PC-9 (cell line): Measurements from ENCODE around the gene GRIP1. TPM values are rescaled to one million over a fixed set of nuclear protein-coding genes. Genes with fewer than 3 reads are reported as not detected.

Experiments used
- BruUV-seq: library from RNA; stranded (reverse); fragments of 400-500 nt; replicated peaks from 2 replicates; lab custom pipeline; 2021; lab: Mats Ljungman, UMichigan
- CTCF ChIA-PET: fragments of 300-600 bp; sonication (Branson Sonifier 250); formaldehyde crosslinking; loops from one replicate; lab custom pipeline; 2022; ENCODE audit warnings: antibody characterized with exemption; lab: Charles Lee
- POLR2A ChIA-PET: fragments of 300-600 bp; sonication (Branson Sonifier 250); formaldehyde crosslinking; loops from one replicate; lab custom pipeline; 2022; ENCODE audit warnings: antibody characterized with exemption; ENCODE audit not compliant: unreplicated experiment; lab: Charles Lee
- DNase-seq, 2 experiments: peaks; one replicate each; pipeline versions ENCODE4 v3.0.0 to v3.0.0-alpha.2; 2015 to 2022; ENCODE audit warnings: mixed read lengths in 1 of 2
- H2AFZ ChIP-seq: fragments of 200-600 bp; sonication (generic); 2 replicates; pipeline ENCODE4 v1.8.1; 2017; ENCODE audit warnings: antibody characterized with exemption
- H3F3A ChIP-seq: fragments of 200-600 bp; sonication (generic); 2 replicates; pipeline ENCODE4 v1.8.1; 2017; ENCODE audit warnings: antibody characterized with exemption, mild to moderate bottlenecking, low read depth; ENCODE audit not compliant: insufficient read depth
- H3K27ac ChIP-seq: fragments of 200-600 bp; sonication (generic); 2 replicates; pipeline ENCODE4 v1.6.1; 2016; ENCODE audit warnings: mixed run types
- H3K27me3 ChIP-seq: fragments of 200-600 bp; sonication (generic); 2 replicates; pipeline ENCODE4 v1.6.1; 2016; ENCODE audit warnings: low read depth, mixed run types; ENCODE audit not compliant: insufficient read depth
- H3K36me3 ChIP-seq: fragments of 200-600 bp; sonication (generic); 2 replicates; pipeline ENCODE4 v1.6.1; 2016; ENCODE audit warnings: low read depth, mixed run types
- H3K4me1 ChIP-seq: fragments of 200-600 bp; sonication (generic); replicated peaks from 2 replicates; pipeline ENCODE4 v1.6.1; 2016; ENCODE audit warnings: mixed run types; ENCODE audit not compliant: insufficient read depth
- H3K4me2 ChIP-seq: fragments of 200-600 bp; sonication (generic); 2 replicates; pipeline ENCODE4 v1.6.1; 2017; ENCODE audit warnings: mixed run types
- H3K4me3 ChIP-seq: fragments of 200-600 bp; sonication (generic); 2 replicates; pipeline ENCODE4 v1.6.1; 2016; ENCODE audit warnings: mixed run types
- H3K79me2 ChIP-seq: fragments of 200-600 bp; sonication (generic); 2 replicates; pipeline ENCODE4 v1.6.1; 2017; ENCODE audit warnings: low read depth, mixed run types
- H3K9me2 ChIP-seq: fragments of 200-600 bp; sonication (generic); 2 replicates; pipeline ENCODE4 v1.8.1; 2017; ENCODE audit warnings: mild to moderate bottlenecking; ENCODE audit not compliant: insufficient read depth
- H3K9me3 ChIP-seq: fragments of 200-600 bp; sonication (generic); 2 replicates; pipeline ENCODE4 v1.8.1; 2016; ENCODE audit warnings: low read depth; ENCODE audit not compliant: insufficient read depth
- H4K20me1 ChIP-seq: fragments of 200-600 bp; sonication (generic); 2 replicates; pipeline ENCODE4 v1.8.1; 2017; ENCODE audit not compliant: insufficient read depth
- EZH2 ChIP-seq: fragments of 200-600 bp; sonication (generic); IDR thresholded peaks from 2 replicates; pipeline ENCODE4 v1.8.0; 2017; ENCODE audit warnings: antibody characterized with exemption, low read depth
- intact Hi-C: fragments of 100-400 bp; cut with micrococcal nuclease; formaldehyde crosslinking; loops from one replicate; pipeline ENCODE4 v1.10.0; 2022; ENCODE audit not compliant: unreplicated experiment
- total RNA-seq: library from RNA; stranded (reverse); gene quantifications from 2 replicates; pipeline ENCODE4 v1.2.3, GENCODE V29; 2021
- TF ChIP-seq, protein P1 (sequence below): fragments of 200-600 bp; sonication (generic); conservative IDR thresholded peaks from 2 replicates; pipeline ENCODE4 v1.6.1; 2017; ENCODE audit warnings: mixed run types, antibody characterized with exemption, mild to moderate bottlenecking, moderate library complexity

Gene GRIP1
- total RNA-seq, 1 experiment from 2014 or later = 16.0 TPM

DNA sequence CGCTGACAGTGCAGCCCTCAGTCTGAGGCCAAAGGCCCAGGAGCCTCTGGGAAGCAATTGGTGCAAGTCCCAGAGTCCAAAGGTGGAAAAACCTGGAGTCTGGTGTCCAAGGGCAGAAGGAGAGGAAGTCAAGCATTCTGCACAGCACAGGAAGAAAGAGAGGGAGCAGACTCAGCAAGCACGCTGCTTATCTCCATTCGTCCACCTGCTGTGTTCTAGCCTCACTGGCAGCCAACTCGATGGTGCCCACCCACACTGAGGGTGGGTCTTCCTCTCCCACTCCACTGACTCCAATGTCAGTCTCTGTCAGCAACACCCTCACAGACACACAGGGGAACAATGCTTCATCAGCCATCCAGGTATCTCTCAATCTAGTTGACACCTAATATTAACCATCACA lies 337.8 kb downstream of the GRIP1 start:
- no peaks in the 10 kb centered on the region for H3K27me3 ChIP-seq
- TF ChIP-seq, protein P1, sequence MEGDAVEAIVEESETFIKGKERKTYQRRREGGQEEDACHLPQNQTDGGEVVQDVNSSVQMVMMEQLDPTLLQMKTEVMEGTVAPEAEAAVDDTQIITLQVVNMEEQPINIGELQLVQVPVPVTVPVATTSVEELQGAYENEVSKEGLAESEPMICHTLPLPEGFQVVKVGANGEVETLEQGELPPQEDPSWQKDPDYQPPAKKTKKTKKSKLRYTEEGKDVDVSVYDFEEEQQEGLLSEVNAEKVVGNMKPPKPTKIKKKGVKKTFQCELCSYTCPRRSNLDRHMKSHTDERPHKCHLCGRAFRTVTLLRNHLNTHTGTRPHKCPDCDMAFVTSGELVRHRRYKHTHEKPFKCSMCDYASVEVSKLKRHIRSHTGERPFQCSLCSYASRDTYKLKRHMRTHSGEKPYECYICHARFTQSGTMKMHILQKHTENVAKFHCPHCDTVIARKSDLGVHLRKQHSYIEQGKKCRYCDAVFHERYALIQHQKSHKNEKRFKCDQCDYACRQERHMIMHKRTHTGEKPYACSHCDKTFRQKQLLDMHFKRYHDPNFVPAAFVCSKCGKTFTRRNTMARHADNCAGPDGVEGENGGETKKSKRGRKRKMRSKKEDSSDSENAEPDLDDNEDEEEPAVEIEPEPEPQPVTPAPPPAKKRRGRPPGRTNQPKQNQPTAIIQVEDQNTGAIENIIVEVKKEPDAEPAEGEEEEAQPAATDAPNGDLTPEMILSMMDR = no peak
- no peak for TF ChIP-seq EZH2
- no peak for DNase-seq
- H3K27ac ChIP-seq = no peak overlapping the region
- no peaks in the 10 kb centered on the region for H3K9me3 ChIP-seq
- H3K79me2 ChIP-seq = no peaks in the 10 kb centered on the region
- H4K20me1 ChIP-seq = no peaks in the 10 kb centered on the region
- ChIA-PET CTCF (no interaction called here), POLR2A (no interaction called here)
- H3F3A ChIP-seq = no peaks in the 10 kb centered on the region
- BruUV-seq = no TSS peak
- no peak overlapping the region for H2AFZ ChIP-seq
- H3K9me2 ChIP-seq = no peaks in the 10 kb centered on the region
- no peak overlapping the region for H3K4me3 ChIP-seq
- H3K4me2 ChIP-seq = no peak overlapping the region
- intact Hi-C loops = no loop called here
- no peaks in the 10 kb centered on the region for H3K4me1 ChIP-seq
- H3K36me3 ChIP-seq = no peaks in the 10 kb centered on the region

DNA sequence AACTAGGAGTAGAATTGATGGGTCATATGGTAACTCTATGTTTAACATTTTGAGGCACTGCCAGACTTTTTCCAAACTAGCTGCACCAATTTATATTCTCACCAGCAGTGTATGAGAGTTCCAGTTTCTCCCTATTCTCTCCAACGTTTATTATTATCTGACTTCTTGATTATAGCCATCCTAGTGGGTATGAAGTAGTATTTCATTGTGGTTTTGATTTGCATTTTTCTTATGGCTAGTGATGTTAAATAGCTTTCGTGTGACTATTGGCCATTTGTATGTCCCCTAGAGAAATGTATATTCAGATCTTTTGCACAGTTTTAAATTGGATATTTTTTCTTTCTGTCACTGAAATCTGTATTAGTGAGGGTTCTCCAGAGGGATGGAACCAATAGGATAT lies 338.7 kb downstream of the GRIP1 start:
- Histone ChIP-seq H3K27ac (no peak overlapping the region), H3F3A (no peaks in the 10 kb centered on the region), H3K4me3 (no peak overlapping the region), H3K4me1 (no peaks in the 10 kb centered on the region), H3K4me2 (no peak overlapping the region), H3K27me3 (no peaks in the 10 kb centered on the region), H3K36me3 (no peaks in the 10 kb centered on the region), H3K79me2 (no peaks in the 10 kb centered on the region), H3K9me2 (no peaks in the 10 kb centered on the region), H2AFZ (no peak overlapping the region), H3K9me3 (no peaks in the 10 kb centered on the region), H4K20me1 (no peaks in the 10 kb centered on the region)
- BruUV-seq = no TSS peak
- POLR2A ChIA-PET = no interaction called here
- TF ChIP-seq, protein P1 = no peak
- no peak for TF ChIP-seq EZH2
- intact Hi-C loops = no loop called here
- CTCF ChIA-PET = no interaction called here
- DNase-seq = no peak

DNA sequence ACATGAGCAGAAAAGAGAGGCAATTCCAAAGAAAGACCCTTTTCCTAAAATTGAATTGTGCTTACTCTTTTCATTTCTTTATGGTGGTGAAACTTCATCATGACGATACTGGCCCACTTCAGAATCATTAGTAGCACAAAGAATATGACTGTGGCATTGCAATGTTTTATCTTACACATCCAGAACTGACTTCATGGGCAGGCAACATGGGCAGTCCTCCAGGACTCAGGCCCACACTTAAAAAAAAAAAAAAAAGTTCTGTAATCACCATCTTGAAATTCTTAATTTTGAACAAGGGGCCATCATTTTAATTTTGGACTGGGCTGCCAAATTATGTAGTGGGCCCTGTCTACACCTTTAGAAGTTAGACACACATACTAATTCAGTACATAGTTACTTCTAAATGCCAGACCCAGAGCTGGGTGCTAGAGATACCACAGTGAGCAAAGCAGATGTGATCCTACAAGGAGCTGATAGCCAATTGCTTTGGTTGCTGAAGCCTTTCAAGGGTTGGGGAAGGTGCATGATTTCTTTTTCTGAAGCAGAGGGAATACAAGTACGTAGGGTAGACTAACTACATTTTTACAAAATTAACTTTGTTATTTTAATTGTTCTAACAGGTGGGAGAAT lies 341.4 kb downstream of the GRIP1 start:
- Histone ChIP-seq H3K4me1 (no peaks in the 10 kb centered on the region), H3K4me3 (no peak overlapping the region), H3K27me3 (no peaks in the 10 kb centered on the region), H3K9me3 (no peaks in the 10 kb centered on the region), H2AFZ (no peak overlapping the region), H4K20me1 (no peaks in the 10 kb centered on the region), H3K4me2 (no peak overlapping the region), H3K9me2 (no peaks in the 10 kb centered on the region), H3K79me2 (no peaks in the 10 kb centered on the region), H3K27ac (no peak overlapping the region), H3K36me3 (no peaks in the 10 kb centered on the region), H3F3A (no peaks in the 10 kb centered on the region)
- intact Hi-C loops = no loop called here
- BruUV-seq = no TSS peak
- POLR2A ChIA-PET = no interaction called here
- no peak for DNase-seq
- TF ChIP-seq EZH2 = no peak
- TF ChIP-seq, protein P1 = no peak
- CTCF ChIA-PET = no interaction called here
